Measurements from ENCODE around the gene GABRD.

- TF ChIP-seq CTCF (IDR thresholded peaks at IDR 0.05) (no peak), POLR2A (IDR thresholded peaks at IDR 0.05) (no peak)
These were observed 30.0 kb upstream of the GABRD start for GRCh38 chr1:1989102-1989542.
